IPS-20b (cell line): ENCODE measurements around the gene PRDM16.

Experiments
- H3K27ac ChIP-seq: one replicate; pipeline ENCODE4 v1.5.1; 2013; ENCODE audit warnings: low read length
- H3K27me3 ChIP-seq: 2 replicates; pipeline ENCODE4 v1.6.1; 2013; ENCODE audit warnings: mild to moderate bottlenecking, low read length, inconsistent platforms; ENCODE audit not compliant: insufficient read depth
- H3K36me3 ChIP-seq: 2 replicates; pipeline ENCODE4 v1.6.1; 2013; ENCODE audit warnings: low read depth, mild to moderate bottlenecking, inconsistent platforms, low read length, moderate library complexity; ENCODE audit not compliant: insufficient read depth
- H3K4me1 ChIP-seq: 2 replicates; pipeline ENCODE4 v1.6.1; 2013; ENCODE audit warnings: mild to moderate bottlenecking, control low read depth, inconsistent platforms, low read length, moderate library complexity; ENCODE audit not compliant: insufficient read depth
- H3K4me3 ChIP-seq: 2 replicates; pipeline ENCODE4 v1.5.1; 2013; ENCODE audit warnings: mild to moderate bottlenecking, low read length, inconsistent platforms
- H3K9ac ChIP-seq: 2 replicates; pipeline ENCODE4 v1.6.1; 2013; ENCODE audit warnings: low read depth, mild to moderate bottlenecking, inconsistent platforms, low read length, moderate library complexity
- H3K9me3 ChIP-seq: 2 replicates; pipeline ENCODE4 v1.6.1; 2013; ENCODE audit warnings: mild to moderate bottlenecking, low read depth, low read length, inconsistent platforms; ENCODE audit not compliant: insufficient read depth

PRDM16 gene

GRCh38 chr1:3419415-3420204 lies 350.6 kb downstream of the PRDM16 start:
- Histone ChIP-seq H3K27ac (no peak overlapping the region), H3K9me3 (peaks cover 10% of the 10 kb centered on the region), H3K27me3 (no peaks in the 10 kb centered on the region), H3K4me3 (no peak overlapping the region), H3K36me3 (no peaks in the 10 kb centered on the region), H3K9ac (no peak overlapping the region), H3K4me1 (no peaks in the 10 kb centered on the region)

- Histone ChIP-seq H3K4me3 (no peak overlapping the region), H3K9me3 (peaks cover 10% of the 10 kb centered on the region), H3K4me1 (no peaks in the 10 kb centered on the region)
Observed at GRCh38 chr1:3420218-3420951, 351.4 kb downstream of the PRDM16 start.

GRCh38 chr1:3422638-3423037 lies 353.6 kb downstream of the PRDM16 start:
- H3K27me3 ChIP-seq, result no peaks in the 10 kb centered on the region
- H3K9me3 ChIP-seq, result no peaks in the 10 kb centered on the region
- H3K4me3 ChIP-seq, result no peak overlapping the region
- H3K4me1 ChIP-seq, result no peaks in the 10 kb centered on the region
- H3K27ac ChIP-seq, result no peak overlapping the region
- H3K36me3 ChIP-seq, result no peaks in the 10 kb centered on the region
- H3K9ac ChIP-seq, result no peak overlapping the region

More at GRCh38 chr1:3420218-3420951, 351.4 kb downstream of the PRDM16 start:
- Histone ChIP-seq H3K9ac (no peak overlapping the region), H3K27me3 (no peaks in the 10 kb centered on the region), H3K27ac (no peak overlapping the region), H3K36me3 (no peaks in the 10 kb centered on the region)

GRCh38 chr1:3423245-3423829 lies 354.3 kb downstream of the PRDM16 start:
- Histone ChIP-seq H3K27me3 (no peaks in the 10 kb centered on the region), H3K9ac (no peak overlapping the region)

GRCh38 chr1:3423896-3424611 lies 355.1 kb downstream of the PRDM16 start:
- no peaks in the 10 kb centered on the region for H3K9me3 ChIP-seq
- H3K9ac ChIP-seq, result no peak overlapping the region
- H3K27me3 ChIP-seq, result no peaks in the 10 kb centered on the region
- H3K36me3 ChIP-seq, result no peaks in the 10 kb centered on the region
- H3K4me1 ChIP-seq, result no peaks in the 10 kb centered on the region
- no peak overlapping the region for H3K27ac ChIP-seq
- no peak overlapping the region for H3K4me3 ChIP-seq

More at GRCh38 chr1:3423245-3423829, 354.3 kb downstream of the PRDM16 start:
- Histone ChIP-seq H3K27ac (no peak overlapping the region), H3K36me3 (no peaks in the 10 kb centered on the region), H3K4me1 (no peaks in the 10 kb centered on the region), H3K9me3 (no peaks in the 10 kb centered on the region), H3K4me3 (no peak overlapping the region)

- Histone ChIP-seq H3K27ac (no peak overlapping the region), H3K4me1 (no peaks in the 10 kb centered on the region), H3K4me3 (no peak overlapping the region), H3K9me3 (no peaks in the 10 kb centered on the region), H3K36me3 (no peaks in the 10 kb centered on the region), H3K9ac (no peak overlapping the region), H3K27me3 (no peaks in the 10 kb centered on the region)
Observed at GRCh38 chr1:3425486-3426215, 356.6 kb downstream of the PRDM16 start.

GRCh38 chr1:3426956-3427535 lies 358.0 kb downstream of the PRDM16 start:
- H3K4me1 ChIP-seq, result no peaks in the 10 kb centered on the region
- H3K27ac ChIP-seq, result no peak overlapping the region
- H3K4me3 ChIP-seq, result no peak overlapping the region
- H3K9ac ChIP-seq, result no peak overlapping the region
- H3K36me3 ChIP-seq, result no peaks in the 10 kb centered on the region
- no peaks in the 10 kb centered on the region for H3K9me3 ChIP-seq
- no peaks in the 10 kb centered on the region for H3K27me3 ChIP-seq

- Histone ChIP-seq H3K27ac (no peak overlapping the region), H3K27me3 (no peaks in the 10 kb centered on the region), H3K9ac (no peak overlapping the region), H3K4me3 (no peak overlapping the region), H3K36me3 (no peaks in the 10 kb centered on the region), H3K4me1 (no peaks in the 10 kb centered on the region), H3K9me3 (no peaks in the 10 kb centered on the region)
Observed at GRCh38 chr1:3427711-3428704, 359.0 kb downstream of the PRDM16 start.

- H3K9me3 ChIP-seq, result no peaks in the 10 kb centered on the region
- H3K4me3 ChIP-seq, result no peak overlapping the region
- no peaks in the 10 kb centered on the region for H3K27me3 ChIP-seq
- no peak overlapping the region for H3K9ac ChIP-seq
- H3K4me1 ChIP-seq, result no peaks in the 10 kb centered on the region
- H3K27ac ChIP-seq, result no peak overlapping the region
- no peaks in the 10 kb centered on the region for H3K36me3 ChIP-seq
Observed at GRCh38 chr1:3428899-3429298, 359.9 kb downstream of the PRDM16 start.

- Histone ChIP-seq H3K4me3 (no peak overlapping the region), H3K36me3 (no peaks in the 10 kb centered on the region), H3K27me3 (no peaks in the 10 kb centered on the region), H3K4me1 (no peaks in the 10 kb centered on the region), H3K9me3 (no peaks in the 10 kb centered on the region), H3K27ac (no peak overlapping the region), H3K9ac (no peak overlapping the region)
Observed at GRCh38 chr1:3429320-3429719, 360.3 kb downstream of the PRDM16 start.
